ENCODE data around the gene RASSF8. TPM values are rescaled to one million over a fixed set of nuclear protein-coding genes. Genes with fewer than 3 reads are reported as not detected.

RASSF8 gene
- polyA plus RNA-seq, 3 donors: 0.08 to 0.39 TPM; not detected in 1

- Histone ChIP-seq H3K4me2 (replicated peaks; ENCODE audit: extremely low read depth, low read length, poor library complexity, severe bottlenecking) (no peak overlapping the region), H3K79me2 (ENCODE audit: insufficient read depth, low read length) (no peaks in the 10 kb centered on the region), H3K9ac (ENCODE audit: insufficient read depth, low read length, poor library complexity, severe bottlenecking) (no peak overlapping the region), H3K36me3 (replicated peaks in 1 of 2; ENCODE audit: control insufficient read depth in 1 of 2, insufficient read depth in 2 of 2, low read length in 2 of 2) (no peaks in the 10 kb centered on the region), H4K20me1 (ENCODE audit: insufficient read depth, low read length) (no peaks in the 10 kb centered on the region), H3K9me3 (replicated peaks in 1 of 2; ENCODE audit: control insufficient read depth in 1 of 2, insufficient read depth in 1 of 2, low read length in 2 of 2) (no peaks in the 10 kb centered on the region), H3K27me3 (ENCODE audit: control insufficient read depth in 2 of 2, insufficient read depth in 2 of 2, low read length in 2 of 2) (no peaks in the 10 kb centered on the region), H3K27ac (ENCODE audit: low read depth in 1 of 2, low read length in 2 of 2) (no peak overlapping the region), H3K4me3 (replicated peaks in 1 of 3; ENCODE audit: low read depth in 2 of 3, low read length in 3 of 3) (no peak overlapping the region), H2AFZ (ENCODE audit: insufficient read depth, low read depth, low read length, poor library complexity, severe bottlenecking) (no peak overlapping the region), H3K4me1 (ENCODE audit: control insufficient read depth in 1 of 2, insufficient read depth in 2 of 2, low read length in 2 of 2) (no peaks in the 10 kb centered on the region)
- Mint-ChIP-seq H3K27ac (no peak overlapping the region), H3K4me1 (no peaks in the 10 kb centered on the region), H3K36me3 (no peaks in the 10 kb centered on the region), H3K9me3 (peaks cover 0 to 4% (median 0%) of the 10 kb centered on the region in 7 donors), H3K4me3 (no peak overlapping the region), H3K27me3 (ENCODE audit: low read depth in 3 of 3) (peaks cover 0 to 4% (median 0%) of the 10 kb centered on the region in 3 donors)
- no peak for TF ChIP-seq CTCF (IDR thresholded peaks at IDR 0.05)
- DNase-seq: no peak
- intact Hi-C loops (cut with micrococcal nuclease): no loop called here
These were observed 111.3 kb downstream of the RASSF8 start for GRCh38 chr12:26069796-26070195.

- WGBS (ENCODE audit: insufficient coverage): 100% methylated on average over 1 of the region's 2 CpGs
- no peaks in the 10 kb centered on the region for H4K20me1 ChIP-seq (ENCODE audit: insufficient read depth, low read length)
- Mint-ChIP-seq H3K4me1 (peaks cover 6% of the 10 kb centered on the region), H3K27me3 (ENCODE audit: low read depth in 3 of 3) (no peaks in the 10 kb centered on the region), H3K36me3 (no peaks in the 10 kb centered on the region), H3K9me3 (peaks cover 0 to 22% (median 9%) of the 10 kb centered on the region in 7 donors), H3K27ac (no peak overlapping the region), H3K4me3 (no peak overlapping the region)
- no peak for DNase-seq
- H3K36me3 ChIP-seq (replicated peaks in 1 of 2; ENCODE audit: control insufficient read depth in 1 of 2, insufficient read depth in 2 of 2, low read length in 2 of 2): no peaks in the 10 kb centered on the region
- no peak overlapping the region for H3K4me3 ChIP-seq (replicated peaks in 1 of 3; ENCODE audit: low read depth in 2 of 3, low read length in 3 of 3)
- no peak for TF ChIP-seq CTCF (IDR thresholded peaks at IDR 0.05)
- H3K9me3 ChIP-seq (replicated peaks in 1 of 2; ENCODE audit: control insufficient read depth in 1 of 2, insufficient read depth in 1 of 2, low read length in 2 of 2): no peaks in the 10 kb centered on the region
- H3K9ac ChIP-seq (ENCODE audit: insufficient read depth, low read length, poor library complexity, severe bottlenecking): no peak overlapping the region
- H3K27me3 ChIP-seq (ENCODE audit: control insufficient read depth in 2 of 2, insufficient read depth in 2 of 2, low read length in 2 of 2): no peaks in the 10 kb centered on the region
- no peak overlapping the region for H3K27ac ChIP-seq (ENCODE audit: low read depth in 1 of 2, low read length in 2 of 2)
- H3K79me2 ChIP-seq (ENCODE audit: insufficient read depth, low read length): no peaks in the 10 kb centered on the region
- intact Hi-C loops (cut with micrococcal nuclease): no loop called here
- H2AFZ ChIP-seq (ENCODE audit: insufficient read depth, low read depth, low read length, poor library complexity, severe bottlenecking): no peak overlapping the region
- peaks cover 0 to 4% of the 10 kb centered on the region in 2 donors for H3K4me1 ChIP-seq (ENCODE audit: control insufficient read depth in 1 of 2, insufficient read depth in 2 of 2, low read length in 2 of 2)
- no peak overlapping the region for H3K4me2 ChIP-seq (replicated peaks; ENCODE audit: extremely low read depth, low read length, poor library complexity, severe bottlenecking)
These were observed 119.6 kb downstream of the RASSF8 start for GRCh38 chr12:26077915-26078702.
